CD14-positive monocyte (primary cell): ENCODE data around the gene ATP2C2. TPM values are rescaled to one million over a fixed set of nuclear protein-coding genes. Genes with fewer than 3 reads are reported as not detected.

Experiments used
- DNase-seq, 3 donors: peaks; one replicate each; pipeline ENCODE4 v3.0.0-alpha.2; 2011 to 2022
- H2AFZ ChIP-seq: 2 replicates; pipeline ENCODE4 v1.6.0; 2012; ENCODE audit warnings: mild to moderate bottlenecking, low read depth, low read length, inconsistent platforms; ENCODE audit not compliant: insufficient read depth, poor library complexity, severe bottlenecking
- H3K27ac ChIP-seq, 2 donors: 1 replicate in 1 of 2; 2 replicates in 1 of 2; pipeline ENCODE4 v1.5.1; 2012 to 2013; ENCODE audit warnings: low read length in 2 of 2, control low read depth in 1 of 2, inconsistent platforms in 1 of 2, low read depth in 1 of 2, mild to moderate bottlenecking in 1 of 2
- H3K27me3 ChIP-seq, 2 donors: one replicate each; pipeline versions ENCODE4 v1.6.0 to v1.6.1; 2011 to 2013; ENCODE audit warnings: low read length in 2 of 2; ENCODE audit not compliant: control insufficient read depth in 2 of 2, insufficient read depth in 2 of 2
- H3K36me3 ChIP-seq, 2 donors: replicated peaks in 1 of 2; 1 replicate in 1 of 2; 2 replicates in 1 of 2; pipeline versions ENCODE4 v1.5.1 to v1.6.1; 2012 to 2013; ENCODE audit warnings: low read length in 2 of 2, control low read depth in 1 of 2, inconsistent platforms in 1 of 2, mild to moderate bottlenecking in 1 of 2; ENCODE audit not compliant: insufficient read depth in 2 of 2, control insufficient read depth in 1 of 2
- H3K4me1 ChIP-seq, 2 donors: 1 replicate in 1 of 2; 2 replicates in 1 of 2; pipeline versions ENCODE4 v1.5.1 to v1.6.1; 2012 to 2013; ENCODE audit warnings: low read length in 2 of 2, control low read depth in 1 of 2, inconsistent platforms in 1 of 2, mild to moderate bottlenecking in 1 of 2, moderate library complexity in 1 of 2; ENCODE audit not compliant: insufficient read depth in 2 of 2, control insufficient read depth in 1 of 2
- H3K4me2 ChIP-seq: replicated peaks from 2 replicates; pipeline ENCODE3; 2012; ENCODE audit warnings: low read length, moderate library complexity, mild to moderate bottlenecking; ENCODE audit not compliant: poor library complexity, severe bottlenecking; ENCODE audit errors: extremely low read depth
- H3K4me3 ChIP-seq, 3 experiments: fragments of 200-600 bp in 1 of 3; sonication (generic) in 1 of 3; replicated peaks in 1 of 3; 1 replicate in 2 of 3; 2 replicates in 1 of 3; pipeline ENCODE4 v1.5.1; 2011 to 2013; ENCODE audit warnings: low read length in 3 of 3, mild to moderate bottlenecking in 3 of 3, control low read depth in 2 of 3, low read depth in 2 of 3, inconsistent platforms in 1 of 3, moderate library complexity in 1 of 3
- H3K79me2 ChIP-seq: 2 replicates; pipeline ENCODE4 v1.6.0; 2012; ENCODE audit warnings: mild to moderate bottlenecking, control low read depth, inconsistent platforms, low read length, moderate library complexity; ENCODE audit not compliant: insufficient read depth
- H3K9ac ChIP-seq: 2 replicates; pipeline ENCODE4 v1.6.0; 2017; ENCODE audit warnings: low read length, mild to moderate bottlenecking; ENCODE audit not compliant: insufficient read depth, poor library complexity, severe bottlenecking
- H3K9me3 ChIP-seq, 2 donors: replicated peaks in 1 of 2; 1 replicate in 1 of 2; 2 replicates in 1 of 2; pipeline versions ENCODE4 v1.5.1 to v1.6.1; 2012 to 2013; ENCODE audit warnings: low read length in 2 of 2, control low read depth in 1 of 2; ENCODE audit not compliant: control insufficient read depth in 1 of 2, insufficient read depth in 1 of 2
- H4K20me1 ChIP-seq: 2 replicates; pipeline ENCODE4 v1.6.0; 2012; ENCODE audit warnings: mild to moderate bottlenecking, low read length, control low read depth, moderate library complexity; ENCODE audit not compliant: insufficient read depth
- H3K27ac Mint-ChIP-seq, 7 donors: one replicate each; pipeline ENCODE4 v1.8.0; 2020; ENCODE audit warnings: mild to moderate bottlenecking in 7 of 7, mixed read lengths in 7 of 7, moderate library complexity in 6 of 7, inconsistent platforms in 2 of 7
- H3K27me3 Mint-ChIP-seq, 3 donors: one replicate each; pipeline ENCODE4 v1.8.0; 2021 to 2022; ENCODE audit warnings: low read depth in 3 of 3, mild to moderate bottlenecking in 3 of 3, mixed read lengths in 3 of 3, moderate library complexity in 3 of 3, inconsistent platforms in 1 of 3
- H3K36me3 Mint-ChIP-seq, 2 donors: one replicate each; pipeline ENCODE4 v1.8.0; 2020; ENCODE audit warnings: mixed read lengths in 2 of 2, inconsistent platforms in 1 of 2, mild to moderate bottlenecking in 1 of 2
- H3K4me1 Mint-ChIP-seq: one replicate; pipeline ENCODE4 v1.8.0; 2020; ENCODE audit warnings: mild to moderate bottlenecking, mixed read lengths
- H3K4me3 Mint-ChIP-seq, 2 donors: one replicate each; pipeline ENCODE4 v1.8.0; 2020; ENCODE audit warnings: mild to moderate bottlenecking in 2 of 2, mixed read lengths in 2 of 2, moderate library complexity in 1 of 2
- H3K9me3 Mint-ChIP-seq, 7 donors: one replicate each; pipeline ENCODE4 v1.8.0; 2020 to 2022; ENCODE audit warnings: mixed read lengths in 7 of 7, mild to moderate bottlenecking in 6 of 7, moderate library complexity in 6 of 7, inconsistent platforms in 2 of 7
- WGBS: methylation state at CpG from one replicate; pipeline ENCODE4 v1.1.5; 2013; ENCODE audit warnings: missing lambda C conversion rate; ENCODE audit not compliant: insufficient coverage; 5-methylcytosine and 5-hydroxymethylcytosine counted together
- intact Hi-C, 2 donors: fragments of 100-400 bp; cut with micrococcal nuclease; formaldehyde crosslinking; loops; one replicate each; pipeline versions ENCODE4 v1.15.0 to v1.15.1; 2023
- polyA plus RNA-seq, 3 donors: library from polyadenylated mRNA; depleted of rRNA in 1 of 3; unstranded in 2 of 3; stranded (reverse) in 1 of 3; fragments of 300-500 nt in 2 of 3; fragments of >200 nt in 1 of 3; fragmentation: Illumina TruSeq in 2 of 3; gene quantifications; 1 replicate in 2 of 3; 2 replicates in 1 of 3; pipeline ENCODE4 v1.2.3, GENCODE V29; 2012 to 2021
- TF ChIP-seq, protein P1 (sequence below): fragments of 200-600 bp; IDR thresholded peaks from one replicate; pipeline ENCODE4 v1.8.0; 2022; ENCODE audit warnings: antibody characterized with exemption, mild to moderate bottlenecking

ATP2C2 gene
- polyA plus RNA-seq, 3 donors, result 0.05 TPM; not detected in 2

DNA sequence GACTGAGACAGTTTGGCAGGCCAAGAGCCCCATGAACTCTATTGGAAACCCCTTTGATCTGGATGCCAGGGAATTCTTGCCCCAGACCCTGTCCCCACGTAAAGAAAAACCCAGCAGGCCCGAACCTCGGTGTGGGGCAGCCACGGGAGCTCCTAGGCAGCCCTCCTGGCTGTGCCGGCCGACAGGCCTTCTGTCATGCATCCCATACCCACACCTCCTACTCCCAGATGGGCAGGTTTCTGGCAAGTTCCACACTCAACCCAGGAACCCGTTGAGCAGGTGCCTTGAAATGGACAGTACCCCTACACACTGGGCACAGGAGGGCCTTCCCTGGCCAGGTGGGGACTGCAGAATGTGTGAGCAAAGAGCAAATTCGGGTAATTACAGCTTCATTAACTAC lies 23.6 kb upstream of the ATP2C2 start:
- intact Hi-C loops, result no loop called here
- no peak overlapping the region for H3K9ac ChIP-seq
- H3K27ac Mint-ChIP-seq, result peak overlapping the region in 1 of 7 donors; percentile 53
- no peaks in the 10 kb centered on the region for H4K20me1 ChIP-seq
- peaks cover 11 to 13% (median 13%) of the 10 kb centered on the region in 3 donors for H3K27me3 Mint-ChIP-seq
- H3K27me3 ChIP-seq, result no peaks in the 10 kb centered on the region
- H3K9me3 ChIP-seq, result no peaks in the 10 kb centered on the region
- no peaks in the 10 kb centered on the region for H3K79me2 ChIP-seq
- H3K4me1 Mint-ChIP-seq, result peaks cover 9% of the 10 kb centered on the region
- peaks cover 0 to 3% of the 10 kb centered on the region in 2 donors for H3K4me1 ChIP-seq
- TF ChIP-seq, protein P1, sequence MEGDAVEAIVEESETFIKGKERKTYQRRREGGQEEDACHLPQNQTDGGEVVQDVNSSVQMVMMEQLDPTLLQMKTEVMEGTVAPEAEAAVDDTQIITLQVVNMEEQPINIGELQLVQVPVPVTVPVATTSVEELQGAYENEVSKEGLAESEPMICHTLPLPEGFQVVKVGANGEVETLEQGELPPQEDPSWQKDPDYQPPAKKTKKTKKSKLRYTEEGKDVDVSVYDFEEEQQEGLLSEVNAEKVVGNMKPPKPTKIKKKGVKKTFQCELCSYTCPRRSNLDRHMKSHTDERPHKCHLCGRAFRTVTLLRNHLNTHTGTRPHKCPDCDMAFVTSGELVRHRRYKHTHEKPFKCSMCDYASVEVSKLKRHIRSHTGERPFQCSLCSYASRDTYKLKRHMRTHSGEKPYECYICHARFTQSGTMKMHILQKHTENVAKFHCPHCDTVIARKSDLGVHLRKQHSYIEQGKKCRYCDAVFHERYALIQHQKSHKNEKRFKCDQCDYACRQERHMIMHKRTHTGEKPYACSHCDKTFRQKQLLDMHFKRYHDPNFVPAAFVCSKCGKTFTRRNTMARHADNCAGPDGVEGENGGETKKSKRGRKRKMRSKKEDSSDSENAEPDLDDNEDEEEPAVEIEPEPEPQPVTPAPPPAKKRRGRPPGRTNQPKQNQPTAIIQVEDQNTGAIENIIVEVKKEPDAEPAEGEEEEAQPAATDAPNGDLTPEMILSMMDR, result no peak
- no peak overlapping the region for H2AFZ ChIP-seq
- no peak overlapping the region for H3K4me2 ChIP-seq
- no peak overlapping the region for H3K27ac ChIP-seq
- no peaks in the 10 kb centered on the region for H3K36me3 ChIP-seq
- no peak overlapping the region for H3K4me3 Mint-ChIP-seq
- no peaks in the 10 kb centered on the region for H3K36me3 Mint-ChIP-seq
- H3K4me3 ChIP-seq, result no peak overlapping the region
- peaks cover 0 to 3% (median 0%) of the 10 kb centered on the region in 7 donors for H3K9me3 Mint-ChIP-seq
- WGBS, result 100% methylated on average over 2 of the region's 8 CpGs
- no peak for DNase-seq

DNA sequence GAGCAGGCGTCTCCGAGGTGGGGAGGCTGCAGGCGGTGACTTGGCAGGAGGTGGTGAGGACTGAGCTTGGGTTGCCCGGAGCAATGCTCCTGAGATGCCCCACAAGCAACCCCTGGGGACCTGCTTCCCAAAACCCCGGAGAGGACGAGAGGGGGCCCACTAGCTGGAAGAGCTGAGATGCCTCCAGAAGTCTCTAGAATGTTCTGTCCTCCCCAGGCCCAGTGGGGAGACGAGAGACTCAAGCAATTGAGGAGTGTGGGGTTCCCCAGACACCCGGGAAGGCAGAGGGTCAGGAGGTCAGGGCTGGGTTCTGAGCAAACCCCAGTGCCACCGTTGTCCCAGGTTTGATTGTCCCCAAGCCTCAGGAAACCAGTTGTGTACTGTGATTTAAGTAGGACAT lies 21.2 kb upstream of the ATP2C2 start:
- no peaks in the 10 kb centered on the region for H3K36me3 Mint-ChIP-seq
- H3K27ac Mint-ChIP-seq, result no peak overlapping the region
- H3K27me3 ChIP-seq, result no peaks in the 10 kb centered on the region

More for the DNA sequence above, 21.2 kb upstream of the ATP2C2 start:
- TF ChIP-seq, protein P1, result no peak
- H3K79me2 ChIP-seq, result no peaks in the 10 kb centered on the region
- H3K9me3 Mint-ChIP-seq, result peaks cover 0 to 6% (median 0%) of the 10 kb centered on the region in 7 donors
- H2AFZ ChIP-seq, result no peak overlapping the region
- WGBS, result 88% methylated on average over 7 of the region's 9 CpGs
- no peak overlapping the region for H3K9ac ChIP-seq
- H3K27ac ChIP-seq, result no peak overlapping the region
- H3K4me1 ChIP-seq, result peaks cover 0 to 3% of the 10 kb centered on the region in 2 donors
- peaks cover 8 to 13% (median 13%) of the 10 kb centered on the region in 3 donors for H3K27me3 Mint-ChIP-seq
- DNase-seq, result no peak
- no peaks in the 10 kb centered on the region for H3K36me3 ChIP-seq
- peaks cover 4% of the 10 kb centered on the region for H3K4me1 Mint-ChIP-seq
- H3K4me3 ChIP-seq, result no peak overlapping the region
- no peaks in the 10 kb centered on the region for H4K20me1 ChIP-seq
- peak overlapping the region in 1 of 2 donors; percentile 10 for H3K4me3 Mint-ChIP-seq
- H3K9me3 ChIP-seq, result no peaks in the 10 kb centered on the region
- no peak overlapping the region for H3K4me2 ChIP-seq
- intact Hi-C loops, result no loop called here
